ENCODE data around the gene SH3PXD2A.

SH3PXD2A gene

DNA sequence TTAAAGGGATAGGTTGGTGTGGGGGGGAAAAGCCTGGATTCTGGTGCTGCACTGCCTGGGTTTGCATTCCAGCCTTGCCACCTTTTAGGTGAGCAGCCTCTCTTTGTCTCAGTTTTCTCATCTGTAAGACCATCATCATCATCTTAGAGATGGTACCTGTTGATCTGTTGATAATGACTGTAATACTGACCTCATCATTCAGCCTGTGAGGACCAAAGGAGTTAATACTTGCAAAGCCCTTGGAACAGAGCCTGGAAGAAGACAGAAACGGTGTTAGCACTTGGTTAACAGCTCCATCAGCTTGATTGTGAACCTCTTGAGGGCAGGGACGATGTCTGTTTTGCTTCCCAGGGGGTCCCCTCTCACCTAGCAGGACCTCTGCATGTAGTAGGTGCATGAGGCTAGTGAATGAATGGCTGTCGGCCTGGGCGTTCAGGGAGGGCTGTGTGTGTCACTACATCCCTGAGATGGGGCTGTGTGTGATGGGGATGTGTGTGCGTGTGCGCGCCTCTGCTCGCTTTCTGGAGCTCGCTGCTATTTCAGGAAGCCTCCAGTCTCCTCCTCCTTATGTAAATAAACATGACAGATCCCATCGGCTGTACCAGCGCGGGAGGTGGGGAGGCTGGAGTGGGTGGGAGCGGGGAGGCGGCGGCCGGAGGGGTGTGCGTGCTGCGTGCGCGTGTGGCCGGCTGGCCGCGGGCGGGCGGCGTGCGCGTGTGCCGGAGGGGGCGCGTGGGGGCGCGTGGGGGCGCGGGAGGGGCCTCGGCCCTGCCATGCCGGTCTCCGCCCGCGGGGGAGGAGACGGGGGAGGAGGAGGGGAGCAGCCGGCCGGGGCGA is 300.7 kb downstream of the SH3PXD2A start:
- intact Hi-C loops (cut with DNase I; ENCODE audit: low total_unique reads): no loop called here
- TF ChIP-seq, protein P1, sequence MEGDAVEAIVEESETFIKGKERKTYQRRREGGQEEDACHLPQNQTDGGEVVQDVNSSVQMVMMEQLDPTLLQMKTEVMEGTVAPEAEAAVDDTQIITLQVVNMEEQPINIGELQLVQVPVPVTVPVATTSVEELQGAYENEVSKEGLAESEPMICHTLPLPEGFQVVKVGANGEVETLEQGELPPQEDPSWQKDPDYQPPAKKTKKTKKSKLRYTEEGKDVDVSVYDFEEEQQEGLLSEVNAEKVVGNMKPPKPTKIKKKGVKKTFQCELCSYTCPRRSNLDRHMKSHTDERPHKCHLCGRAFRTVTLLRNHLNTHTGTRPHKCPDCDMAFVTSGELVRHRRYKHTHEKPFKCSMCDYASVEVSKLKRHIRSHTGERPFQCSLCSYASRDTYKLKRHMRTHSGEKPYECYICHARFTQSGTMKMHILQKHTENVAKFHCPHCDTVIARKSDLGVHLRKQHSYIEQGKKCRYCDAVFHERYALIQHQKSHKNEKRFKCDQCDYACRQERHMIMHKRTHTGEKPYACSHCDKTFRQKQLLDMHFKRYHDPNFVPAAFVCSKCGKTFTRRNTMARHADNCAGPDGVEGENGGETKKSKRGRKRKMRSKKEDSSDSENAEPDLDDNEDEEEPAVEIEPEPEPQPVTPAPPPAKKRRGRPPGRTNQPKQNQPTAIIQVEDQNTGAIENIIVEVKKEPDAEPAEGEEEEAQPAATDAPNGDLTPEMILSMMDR (IDR thresholded peaks at IDR 0.05): no peak
- Histone ChIP-seq H3K36me3 (no peaks in the 10 kb centered on the region), H3K27ac (peak overlapping the region in 1 of 2 donors; percentile 18), H3K27me3 (peaks cover 0 to 8% of the 10 kb centered on the region in 2 donors), H3K9me3 (no peaks in the 10 kb centered on the region), H3K4me3 (peak overlapping the region; percentile 44 to 60), H3K4me1 (peaks cover 0 to 16% (median 12%) of the 10 kb centered on the region in 4 donors)
- peak in 1 of 2 donors; percentile 41 for DNase-seq

DNA sequence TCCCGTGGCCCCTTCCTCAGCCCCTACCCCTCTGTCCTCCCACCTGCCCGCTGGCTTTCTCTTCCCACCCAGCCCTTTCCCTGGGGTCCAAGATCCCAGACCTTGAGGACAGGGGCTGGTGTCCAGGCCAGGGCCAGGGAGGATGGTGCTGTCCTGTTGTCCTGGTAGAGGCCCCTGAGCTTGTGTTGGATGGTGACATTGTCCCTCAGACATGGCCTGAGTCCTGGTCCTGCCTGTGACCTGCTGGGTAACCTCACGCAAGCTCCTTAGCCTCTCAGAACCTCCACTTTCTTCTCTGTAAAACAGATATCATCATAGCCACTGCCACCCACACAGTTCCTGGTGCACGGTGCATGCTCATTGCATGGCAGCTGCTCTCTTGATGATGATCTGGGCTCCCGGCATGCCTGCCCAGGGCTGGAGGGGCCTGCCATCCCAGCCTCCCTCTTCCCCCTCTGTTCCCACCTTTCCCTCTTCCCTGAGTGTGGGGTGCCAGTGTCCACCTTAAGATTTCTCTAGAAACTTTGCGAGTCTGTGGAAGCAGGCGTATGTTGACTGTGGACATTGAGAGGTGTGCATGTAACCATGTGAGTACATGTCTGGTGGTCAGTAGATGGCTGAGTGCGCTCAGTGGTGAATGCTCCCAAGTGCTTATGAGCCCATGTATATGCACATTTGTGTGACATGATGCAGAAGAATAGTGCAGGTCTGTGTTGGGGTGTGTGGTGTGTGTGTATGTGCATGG is 301.5 kb downstream of the SH3PXD2A start:
- intact Hi-C loops (cut with DNase I; ENCODE audit: low total_unique reads): no loop called here
- no peak for DNase-seq
- TF ChIP-seq, protein P1 (IDR thresholded peaks at IDR 0.05): no peak
- H3K36me3 ChIP-seq: no peaks in the 10 kb centered on the region
- H3K27ac ChIP-seq: no peak overlapping the region
- H3K27me3 ChIP-seq: peaks cover 0 to 6% of the 10 kb centered on the region in 2 donors
- H3K9me3 ChIP-seq: no peaks in the 10 kb centered on the region
- H3K4me1 ChIP-seq: peaks cover 0 to 16% (median 12%) of the 10 kb centered on the region in 4 donors
- H3K4me3 ChIP-seq: no peak overlapping the region

DNA sequence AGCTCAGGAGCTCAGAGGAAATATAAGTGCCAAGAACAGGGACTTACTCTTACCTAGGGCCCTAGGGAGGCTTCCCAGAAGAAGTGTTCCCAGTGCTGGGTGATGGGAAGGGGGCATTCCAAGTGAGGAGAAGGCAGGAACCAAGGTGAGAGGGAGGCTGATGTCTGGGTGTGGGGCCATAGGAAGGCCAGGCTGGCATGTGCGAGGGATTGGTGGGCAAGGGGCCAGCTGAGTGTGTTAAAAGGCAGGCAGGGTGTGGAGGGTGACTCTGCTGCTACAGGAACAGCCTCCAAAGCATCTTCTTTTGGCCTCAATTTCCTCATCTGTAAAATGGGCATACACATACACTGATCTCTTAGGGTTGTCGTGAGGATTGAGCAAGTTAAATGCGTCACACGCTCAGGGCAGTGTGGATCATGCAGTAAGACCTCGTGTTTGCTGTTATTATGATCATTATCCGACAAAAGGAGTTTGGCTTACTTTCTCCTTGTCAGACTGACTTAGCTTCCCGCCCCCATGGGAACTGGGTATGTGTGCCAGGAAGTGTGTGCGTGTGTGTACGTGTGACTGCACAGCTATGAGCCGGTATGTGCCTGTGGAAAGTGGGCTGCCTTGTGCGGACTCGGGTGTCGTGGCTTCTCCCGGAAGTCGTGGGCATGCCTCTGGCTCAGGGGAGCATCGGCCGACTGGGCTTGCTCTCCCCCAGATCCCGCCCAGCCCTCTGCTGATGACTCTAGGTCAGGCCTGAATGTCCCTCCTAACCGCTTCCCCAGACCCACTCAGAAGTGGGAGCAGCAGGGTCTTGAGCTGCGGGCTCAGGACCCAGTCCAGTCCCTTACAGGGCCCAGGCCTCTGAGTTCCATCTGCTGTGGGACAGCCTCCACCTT is 302.3 kb downstream of the SH3PXD2A start:
- Histone ChIP-seq H3K9me3 (no peaks in the 10 kb centered on the region), H3K27me3 (peaks cover 0 to 4% of the 10 kb centered on the region in 2 donors), H3K4me3 (no peak overlapping the region), H3K4me1 (peaks cover 0 to 16% (median 12%) of the 10 kb centered on the region in 4 donors), H3K27ac (no peak overlapping the region), H3K36me3 (no peaks in the 10 kb centered on the region)
- TF ChIP-seq, protein P1 (IDR thresholded peaks at IDR 0.05): no peak
- DNase-seq: no peak
- intact Hi-C loops (cut with DNase I; ENCODE audit: low total_unique reads): no loop called here

DNA sequence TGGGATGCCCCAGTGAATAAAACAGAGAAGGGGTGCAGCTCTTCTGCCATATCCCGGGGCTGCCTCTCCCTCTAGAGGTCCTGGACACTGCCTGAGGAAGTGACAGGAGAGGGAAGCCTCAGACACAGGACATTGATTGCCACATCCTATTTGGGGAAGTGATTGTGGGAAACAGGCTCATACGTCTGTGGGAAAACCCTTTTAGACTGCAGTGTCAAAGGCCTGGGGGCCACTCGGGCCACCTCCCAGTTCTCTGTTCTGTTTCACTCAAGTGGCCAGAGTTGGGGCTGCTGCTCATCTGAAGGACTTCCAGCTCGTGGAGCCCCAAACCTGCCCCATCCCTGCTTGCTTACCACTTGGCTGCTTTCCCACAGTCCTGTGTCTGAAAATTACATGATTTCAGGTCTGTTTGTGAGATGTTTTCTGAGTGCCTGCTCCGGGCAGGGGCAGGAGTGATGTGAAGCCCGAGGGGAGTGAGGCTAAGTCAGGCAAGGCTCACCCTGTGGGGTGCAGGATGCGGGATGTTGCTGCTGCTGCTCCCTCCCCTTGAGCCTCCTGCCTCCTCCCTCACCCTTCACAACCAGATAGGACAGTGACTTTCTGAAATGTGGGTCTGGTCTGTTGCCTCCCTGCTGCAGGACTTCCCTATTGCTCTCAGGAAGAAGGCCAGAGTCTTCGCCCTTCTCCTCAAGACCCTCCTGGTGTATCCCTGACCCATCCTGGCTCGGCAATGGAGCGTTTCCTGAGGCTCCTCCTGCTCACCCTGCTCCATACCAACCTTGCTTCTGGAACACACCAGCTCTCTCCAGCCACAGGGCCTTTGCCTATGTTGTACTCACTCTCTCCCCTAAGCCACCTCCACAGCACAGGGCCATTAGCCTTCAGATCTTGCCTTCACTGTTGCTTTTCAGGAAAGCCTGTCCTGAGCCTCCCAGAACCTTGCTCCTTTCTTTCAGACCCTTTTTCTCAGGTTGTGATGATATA is 303.5 kb downstream of the SH3PXD2A start:
- no peak for DNase-seq
- TF ChIP-seq, protein P1 (IDR thresholded peaks at IDR 0.05): no peak
- H3K36me3 ChIP-seq: no peaks in the 10 kb centered on the region

More for the DNA sequence above, 303.5 kb downstream of the SH3PXD2A start:
- H3K9me3 ChIP-seq: no peaks in the 10 kb centered on the region
- H3K4me3 ChIP-seq: no peak overlapping the region
- H3K27ac ChIP-seq: no peak overlapping the region
- intact Hi-C loops (cut with DNase I; ENCODE audit: low total_unique reads): no loop called here
- peaks cover 0 to 16% (median 12%) of the 10 kb centered on the region in 4 donors for H3K4me1 ChIP-seq
- H3K27me3 ChIP-seq: no peaks in the 10 kb centered on the region

All from tibial artery (tissue), 4 donors.